Fibroblast of gingiva (primary cell): ENCODE measurements around the gene RELT.

Source experiments
- DNase-seq: peaks from one replicate; pipeline ENCODE4 v3.0.0-alpha.2; 2011; ENCODE audit warnings: low read depth

The RELT gene

DNA sequence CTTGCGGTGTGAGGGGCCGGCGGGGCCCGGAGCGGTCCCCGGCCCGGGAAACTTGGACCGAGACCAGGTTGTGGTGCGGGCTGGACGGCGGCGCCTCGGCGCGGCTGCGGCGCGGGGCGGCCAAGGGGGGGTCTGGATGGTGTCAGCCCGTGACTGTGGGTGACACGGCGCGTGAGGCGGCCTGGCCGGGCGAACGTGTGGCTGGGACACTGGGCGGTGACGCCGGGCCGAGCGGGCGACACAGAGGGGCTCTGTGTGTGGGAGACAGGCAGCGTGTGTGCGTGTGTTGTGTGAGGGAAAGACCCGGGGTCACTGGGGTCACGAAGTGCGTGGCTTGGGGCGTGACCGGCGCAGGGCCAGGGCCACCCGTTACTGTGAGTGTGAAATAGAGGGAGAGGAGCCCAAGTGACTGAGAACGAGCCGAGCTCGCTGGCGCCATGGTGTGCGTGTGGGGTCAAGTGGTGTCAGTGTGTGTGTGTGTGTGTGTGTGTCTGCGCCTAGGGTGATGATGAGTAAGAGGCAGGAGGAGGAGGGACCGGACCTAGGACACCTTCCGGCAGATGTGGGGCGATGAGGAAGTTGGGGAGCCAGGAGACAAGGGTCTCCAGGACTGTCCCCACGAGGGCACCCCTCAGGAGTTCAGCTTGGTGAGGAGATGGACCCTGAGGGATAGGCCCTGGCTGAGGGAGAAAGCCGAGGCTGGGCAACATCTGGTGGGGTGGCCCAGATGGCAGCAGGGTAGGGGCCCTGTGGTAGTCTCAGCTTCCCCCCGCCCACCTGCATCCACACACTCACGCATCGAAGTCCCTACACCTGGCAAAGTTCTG lies 817 bp downstream of the RELT start:
- peak; percentile 80 for DNase-seq

DNA sequence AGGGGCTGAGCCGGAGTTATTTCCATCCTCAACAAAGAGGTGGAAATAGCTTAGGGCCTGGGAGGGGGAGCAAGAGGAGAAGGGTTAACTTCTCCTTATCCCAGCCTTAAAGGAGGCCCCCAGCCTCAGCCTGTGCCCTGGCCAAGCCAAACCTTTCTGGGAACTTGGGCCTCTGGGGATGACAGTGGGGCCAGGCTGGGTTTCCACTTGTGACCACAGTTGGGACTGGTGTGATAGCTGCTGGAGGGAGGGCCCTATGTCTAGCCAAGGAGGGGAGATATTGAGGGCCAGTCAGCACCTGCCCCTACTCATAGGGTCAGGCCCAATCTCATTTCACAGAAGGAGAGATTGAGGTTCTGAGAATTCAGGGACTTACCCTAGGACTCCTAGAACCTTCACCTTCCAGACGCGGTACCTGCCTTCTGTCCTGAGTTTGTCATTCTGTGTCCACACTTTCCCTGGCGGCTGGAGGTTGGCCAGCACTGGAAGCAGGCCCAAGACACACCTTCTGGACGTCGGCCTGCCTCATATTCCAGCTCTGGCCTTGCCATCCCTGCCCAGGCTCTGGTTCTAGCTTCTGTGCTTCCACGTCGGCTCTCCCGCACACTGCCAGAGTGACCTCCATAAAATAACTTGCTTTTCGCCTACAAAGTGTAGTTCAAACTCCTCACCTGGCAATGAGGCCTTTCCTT lies 3.1 kb downstream of the RELT start:
- DNase-seq = no peak

DNA sequence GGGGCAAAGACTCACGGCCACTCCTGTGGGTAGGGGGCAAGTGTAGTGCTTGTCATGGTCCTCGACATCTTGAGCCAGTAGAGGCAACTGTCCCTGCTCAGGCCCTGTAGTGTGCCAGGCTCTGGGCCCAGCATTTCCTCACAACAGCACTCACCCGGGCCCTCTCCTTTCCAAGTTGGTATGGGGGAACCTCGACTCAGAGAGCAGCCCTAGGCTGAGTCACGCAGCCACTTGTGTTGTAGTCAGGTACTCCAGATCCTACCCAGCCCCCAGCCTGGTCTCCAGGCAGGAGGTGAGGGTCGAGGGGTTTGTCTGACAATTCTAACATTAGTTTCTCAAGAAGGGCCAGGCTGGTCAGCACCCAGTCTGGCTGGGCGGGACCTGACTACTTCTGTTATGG lies 4.1 kb downstream of the RELT start:
- no peak for DNase-seq

DNA sequence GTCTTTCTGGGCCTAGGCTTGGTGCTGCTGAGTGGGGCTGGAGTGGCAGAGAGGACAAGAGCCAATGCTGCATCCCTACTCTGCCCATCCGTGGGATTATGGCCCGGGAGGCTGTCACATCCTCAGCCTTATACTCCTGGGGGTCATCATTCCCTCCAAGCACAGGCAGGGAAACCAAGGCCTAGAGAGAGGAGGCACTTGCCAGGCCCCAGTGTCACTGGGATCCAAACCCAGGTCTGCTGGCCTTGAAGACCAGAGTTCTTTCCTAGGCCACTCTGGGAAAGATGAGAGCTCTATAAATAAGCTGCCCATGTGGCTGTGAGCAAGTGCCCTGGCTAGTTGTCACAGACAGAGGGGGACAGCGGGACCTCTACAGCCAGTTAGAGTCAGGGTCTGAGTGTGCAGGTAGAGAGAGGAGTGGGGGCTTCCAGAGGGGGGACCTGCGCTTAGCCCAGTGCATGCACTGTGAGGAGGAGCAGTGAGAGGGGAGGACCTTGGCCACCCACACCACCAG lies 4.8 kb downstream of the RELT start:
- no peak for DNase-seq

DNA sequence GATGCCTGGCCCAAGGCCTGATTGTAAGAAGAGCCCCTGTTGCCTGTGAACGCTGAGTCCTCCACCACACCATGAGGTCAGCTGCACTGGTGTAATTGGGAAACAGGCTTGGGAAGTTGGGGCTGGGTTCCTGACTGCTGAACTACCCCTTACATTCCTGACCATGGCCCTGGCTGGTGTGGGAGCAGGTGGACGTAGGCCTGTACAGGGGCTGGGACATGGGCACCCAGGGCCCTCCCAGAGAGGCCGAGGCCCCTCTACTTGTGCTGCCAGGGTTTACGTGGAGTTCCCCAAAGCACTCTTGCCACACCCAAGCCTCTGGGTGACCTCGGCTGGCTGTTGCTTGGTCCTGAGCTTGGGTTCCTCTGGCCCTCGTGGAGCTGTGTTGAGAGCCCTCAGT lies 5.4 kb downstream of the RELT start:
- no peak for DNase-seq

DNA sequence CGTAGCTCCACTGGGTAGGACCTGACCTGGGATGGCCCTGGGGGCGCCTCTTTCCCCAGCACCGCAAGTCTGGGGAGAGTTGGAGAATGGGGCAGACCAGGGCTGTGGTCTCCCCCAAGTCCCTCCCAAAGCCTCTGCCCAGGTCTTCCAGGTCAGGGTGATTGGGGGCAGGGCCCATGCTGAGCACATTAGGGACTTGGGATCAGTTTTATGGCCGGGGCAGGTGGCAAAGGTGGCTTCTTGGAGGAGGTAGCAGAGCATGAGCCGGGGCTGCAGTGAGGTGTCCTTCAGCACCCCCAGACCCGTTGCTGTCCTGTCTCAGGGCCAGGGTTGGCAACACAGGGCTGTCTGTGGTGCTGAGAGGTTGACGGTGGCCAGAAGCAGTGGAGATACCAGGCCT lies 6.0 kb downstream of the RELT start:
- no peak for DNase-seq

DNA sequence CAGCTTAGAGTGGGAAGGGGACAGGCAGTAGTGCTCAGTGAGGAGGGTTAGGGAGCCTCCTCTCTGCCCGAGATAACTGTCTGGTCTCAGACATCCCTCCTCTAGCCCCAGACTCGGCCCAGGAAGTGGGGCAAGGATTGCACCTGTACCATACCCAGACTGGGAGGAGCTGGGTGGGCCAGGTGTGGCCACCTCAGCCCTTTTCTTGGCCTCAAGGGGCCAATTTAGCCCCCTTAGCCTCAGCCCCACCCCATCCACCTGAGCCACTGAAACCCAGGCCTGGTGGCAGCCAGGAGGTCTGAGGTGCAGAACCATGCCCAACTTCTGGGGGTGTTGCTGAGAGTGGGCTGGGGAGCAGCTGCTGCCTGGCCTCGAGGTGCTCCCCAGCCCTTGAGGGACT lies 6.5 kb downstream of the RELT start:
- no peak for DNase-seq

DNA sequence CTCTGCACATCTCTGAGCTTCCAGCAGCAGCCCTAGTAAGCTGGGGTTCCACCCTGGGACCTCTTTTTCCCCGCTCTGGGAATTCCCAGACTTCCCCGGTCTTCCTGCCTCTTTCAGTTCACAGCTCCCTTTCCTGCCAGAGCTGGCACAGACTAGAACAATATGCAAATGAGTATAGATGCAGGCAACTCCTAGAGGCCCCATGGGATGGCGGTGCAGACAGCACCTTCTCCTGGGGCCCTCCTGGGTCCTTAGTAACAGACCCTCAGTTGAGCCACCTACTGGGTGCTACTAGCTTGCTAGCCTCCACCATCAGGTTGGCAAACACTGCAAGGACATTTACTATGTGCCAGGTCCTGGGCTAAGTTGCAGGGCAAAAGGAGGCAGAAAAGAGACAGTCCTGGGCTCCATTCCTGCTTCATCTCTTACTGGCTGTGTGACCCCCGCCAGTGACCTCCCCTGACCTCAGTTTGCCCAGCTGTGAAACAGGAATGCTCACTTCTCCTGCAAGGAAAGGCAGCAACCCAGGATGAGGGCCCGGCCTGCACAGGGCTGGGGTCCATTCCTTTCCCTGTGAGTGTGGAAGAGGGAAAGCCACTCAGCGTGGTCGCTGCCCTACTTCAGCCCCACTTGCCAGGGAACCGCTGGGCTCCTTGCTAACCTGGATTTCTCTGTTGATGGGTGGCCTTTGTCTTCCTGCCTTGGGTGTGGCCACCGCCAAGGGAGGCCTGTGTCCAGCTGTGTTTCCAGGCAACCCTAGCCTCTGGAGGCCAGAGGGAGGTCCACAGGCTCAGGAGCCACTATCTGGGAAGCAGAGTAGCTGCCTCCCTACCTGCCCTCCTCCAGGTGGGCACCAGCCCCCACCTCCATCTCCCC lies 7.3 kb downstream of the RELT start:
- DNase-seq = no peak

DNA sequence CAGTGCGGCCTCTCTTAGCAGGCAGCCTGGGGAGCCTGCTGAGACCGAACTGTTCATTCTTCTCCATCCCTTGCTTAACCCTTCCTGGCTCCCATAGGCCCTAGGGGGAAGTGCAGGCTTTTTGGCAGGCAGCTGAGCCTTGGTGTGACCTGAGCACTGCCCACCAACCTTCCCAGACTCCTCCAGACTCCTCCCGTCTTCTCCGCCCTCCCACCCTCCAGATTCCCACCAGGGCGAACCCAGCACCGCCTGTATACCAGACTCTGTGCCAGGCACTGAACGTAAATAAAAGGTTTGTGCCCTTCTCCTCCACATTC lies 7.9 kb downstream of the RELT start:
- no peak for DNase-seq

DNA sequence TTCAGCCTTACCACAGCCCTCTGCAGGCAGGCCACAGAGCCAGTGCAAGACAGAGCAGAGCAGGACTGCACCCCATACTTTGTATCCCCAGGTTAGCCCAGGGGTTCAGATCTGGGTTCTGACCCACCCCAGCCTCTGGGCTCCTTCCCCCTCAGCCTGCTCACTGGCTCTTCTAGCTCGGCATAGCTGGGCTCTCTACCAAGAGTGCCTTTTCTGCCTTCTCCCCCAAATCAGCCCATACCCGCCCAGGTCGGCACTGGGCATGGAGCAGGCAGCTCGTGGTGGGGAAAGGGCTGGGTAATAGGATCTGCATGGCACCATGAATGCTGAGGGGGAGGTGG lies 8.3 kb downstream of the RELT start:
- DNase-seq = no peak

DNA sequence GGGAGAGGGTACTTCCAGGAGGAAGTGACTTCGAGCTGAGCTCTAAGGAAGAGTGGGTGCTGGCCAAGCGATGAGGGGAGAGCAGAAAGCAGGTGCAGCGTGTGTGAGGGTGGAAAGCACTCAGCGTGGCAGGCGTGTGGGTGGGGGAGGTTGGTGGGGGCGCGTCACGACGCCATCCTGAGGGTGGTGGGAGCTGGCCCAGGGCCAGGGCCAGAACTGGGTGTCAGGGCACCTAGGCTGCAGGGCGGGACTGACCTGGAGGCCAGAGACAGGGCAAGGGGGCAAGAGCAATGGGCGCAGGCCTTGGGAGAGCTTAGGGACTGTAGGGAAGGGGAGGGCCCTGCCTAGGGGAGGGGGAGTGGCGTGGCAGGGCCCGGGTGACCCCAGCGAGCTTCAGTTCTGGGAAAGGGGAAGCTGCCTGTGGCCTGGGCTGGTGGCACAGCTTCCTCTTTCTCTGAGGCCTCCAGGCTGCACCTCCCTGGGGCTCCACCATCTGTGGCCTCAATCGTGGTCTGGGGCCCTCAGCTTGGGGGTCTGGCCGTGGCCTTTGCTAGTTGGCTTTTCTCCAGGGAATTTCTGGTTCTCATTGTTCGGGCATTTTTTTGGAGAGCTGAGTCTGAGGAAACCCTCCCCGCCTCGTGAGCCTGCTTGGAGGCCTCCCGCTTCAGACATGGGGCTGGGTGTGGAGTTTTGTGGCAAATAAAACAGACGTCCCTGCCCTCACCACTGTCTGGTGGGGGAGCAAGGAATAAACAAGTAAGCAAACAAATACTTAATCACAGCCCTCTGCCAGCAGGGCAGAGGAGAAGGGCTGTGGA lies 8.9 kb downstream of the RELT start:
- DNase-seq = no peak

DNA sequence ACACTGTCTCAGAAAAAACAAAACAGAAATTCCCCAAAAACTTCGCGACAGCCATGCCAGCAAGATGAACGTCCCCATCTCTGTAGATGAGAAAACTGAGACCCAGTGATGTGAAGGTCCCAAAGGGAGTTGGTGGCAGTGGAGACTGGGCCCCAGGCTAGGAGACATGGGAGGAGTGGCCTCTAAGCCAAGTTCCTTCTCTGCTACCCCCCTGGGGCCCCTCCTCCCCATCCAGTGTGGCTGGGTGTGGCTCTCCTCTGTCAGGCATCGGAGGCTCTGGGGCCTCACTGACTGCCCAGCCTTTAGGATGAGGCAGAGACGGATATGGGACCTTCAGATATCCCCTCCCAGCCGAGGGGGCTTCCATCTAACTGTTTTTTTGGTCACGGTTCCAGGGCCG lies 9.8 kb downstream of the RELT start:
- no peak for DNase-seq

DNA sequence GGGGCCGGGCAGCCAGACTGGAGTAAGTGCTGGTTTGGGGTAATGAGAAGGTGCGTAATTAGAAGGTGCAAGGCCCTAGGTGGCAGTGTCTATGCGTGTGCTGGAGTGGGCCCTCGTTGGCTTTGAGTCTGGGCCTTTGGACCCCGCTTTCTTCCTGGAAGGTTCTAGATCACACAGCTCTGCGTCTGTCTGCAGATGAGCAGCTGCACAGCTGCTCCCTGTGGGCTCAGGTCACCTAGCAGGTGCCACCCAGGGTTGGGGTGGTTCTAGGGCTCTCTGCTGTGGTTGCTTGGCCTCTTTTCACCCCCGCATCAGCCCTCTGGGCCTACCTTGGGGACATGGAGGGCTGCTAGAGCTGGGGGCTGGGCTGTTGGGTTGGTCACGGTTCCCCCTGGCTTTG lies 10.3 kb downstream of the RELT start:
- DNase-seq = no peak

DNA sequence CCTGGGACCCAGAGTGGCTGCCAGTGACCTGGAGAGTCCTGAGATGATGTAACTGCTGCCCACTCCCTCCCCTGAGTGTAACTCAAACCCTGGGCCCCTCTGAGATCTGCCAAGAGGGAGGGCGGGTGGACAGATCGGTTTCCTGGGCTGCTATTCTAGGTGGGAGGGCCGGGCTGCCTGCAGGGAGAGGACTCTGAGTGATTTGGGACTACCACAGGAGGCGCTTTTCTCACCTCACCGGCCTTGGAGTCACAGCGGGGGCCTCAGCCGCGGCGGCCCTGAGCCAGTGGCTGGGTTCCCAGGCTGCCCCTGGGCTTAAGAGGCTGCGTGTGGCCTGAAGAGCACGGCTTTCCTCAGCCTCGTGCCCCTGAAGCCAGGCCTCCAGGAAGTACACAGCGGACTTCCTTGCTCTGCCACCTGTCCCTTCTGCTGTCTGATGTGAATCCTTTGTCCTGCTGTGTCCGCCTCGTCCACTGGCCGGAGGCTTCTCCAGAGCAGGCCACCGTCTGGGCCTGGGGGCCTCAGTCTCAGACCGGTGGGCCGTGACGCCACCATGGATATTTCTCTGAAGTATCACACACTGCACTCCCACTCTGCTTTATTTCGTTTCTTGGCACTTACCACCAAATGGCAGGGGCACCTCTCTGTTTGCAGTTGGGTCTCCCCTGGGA lies 11.5 kb downstream of the RELT start:
- DNase-seq = no peak

DNA sequence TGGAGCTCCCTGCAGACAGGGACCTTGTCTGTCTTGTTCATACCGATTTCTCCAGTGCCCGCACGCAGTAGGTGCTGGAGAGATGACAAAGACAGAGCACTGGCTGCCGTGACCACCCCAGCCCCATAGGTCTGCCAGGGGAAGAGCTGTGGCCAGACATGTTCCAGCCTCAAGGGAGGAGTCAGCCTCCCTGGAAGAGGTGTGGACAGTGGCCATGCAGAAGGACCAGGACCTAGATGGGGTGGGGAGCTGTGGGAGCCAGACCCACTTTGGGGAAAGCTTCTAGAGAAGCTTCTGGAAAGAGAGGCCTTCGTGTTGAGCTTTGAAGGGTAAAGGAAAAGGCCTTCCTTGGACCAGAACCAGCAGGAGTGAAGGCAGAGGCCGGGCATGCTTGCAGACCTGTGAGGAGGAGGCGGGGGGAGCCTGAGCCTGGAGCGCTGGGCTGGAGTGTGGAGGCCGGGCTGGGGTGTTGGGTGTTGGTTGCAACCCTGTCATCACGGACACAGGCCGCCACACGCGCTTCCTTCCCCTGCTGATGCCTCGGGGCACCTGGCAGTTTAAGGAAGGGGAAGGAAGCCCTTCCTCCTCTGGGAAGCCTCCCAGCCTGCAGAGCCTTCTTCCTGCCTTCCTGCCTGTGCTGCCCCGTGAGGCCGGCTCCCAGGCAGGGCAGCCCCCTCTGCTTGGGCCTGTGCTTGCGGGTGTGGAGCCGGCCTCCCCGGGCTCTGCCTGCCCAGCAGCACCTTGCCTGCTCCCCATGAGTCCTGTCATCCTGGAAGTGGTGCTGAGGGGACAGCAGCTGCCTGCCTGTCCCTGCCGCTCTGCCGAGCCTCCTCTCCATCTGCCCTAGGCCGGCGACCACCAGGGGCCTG lies 12.3 kb downstream of the RELT start:
- DNase-seq = no peak

DNA sequence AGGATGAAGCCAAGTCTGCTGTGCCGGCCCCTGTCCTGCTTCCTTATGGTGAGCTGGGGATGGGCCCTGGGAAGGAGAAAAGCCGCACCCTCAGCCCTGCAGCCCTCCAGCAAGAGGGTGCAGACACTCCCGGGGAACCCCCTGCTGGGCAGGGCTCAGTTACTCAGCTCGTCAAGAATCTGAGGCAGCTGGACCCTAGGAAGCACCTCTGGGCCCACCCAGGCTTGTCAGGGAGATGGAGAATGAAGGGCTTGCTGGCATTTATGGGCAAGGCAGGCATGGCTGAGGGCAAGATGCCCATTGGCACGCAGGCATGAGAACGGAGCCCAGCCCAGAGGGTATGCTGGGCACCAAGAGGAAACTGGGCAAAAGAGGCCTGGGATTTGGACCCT lies 12.9 kb downstream of the RELT start:
- DNase-seq = no peak

DNA sequence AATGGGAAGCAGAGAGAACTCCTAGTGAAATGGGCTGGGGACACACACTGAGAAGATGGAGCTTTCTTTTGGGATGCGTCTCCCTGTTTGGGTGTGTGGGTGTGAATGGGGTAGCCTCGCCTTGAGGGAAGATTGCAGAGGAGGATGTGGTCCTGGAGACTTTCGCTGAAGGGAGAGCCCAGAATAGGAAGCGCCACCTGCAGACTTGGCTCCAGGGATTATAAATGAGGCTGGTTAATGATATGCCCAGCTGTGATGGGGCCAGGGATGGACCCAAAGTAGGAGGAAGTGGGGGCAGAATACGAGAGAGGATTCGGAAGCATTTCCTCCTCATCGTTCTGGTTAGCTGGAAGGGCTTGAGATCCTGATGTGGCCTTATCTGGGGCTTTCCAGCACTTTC lies 13.7 kb downstream of the RELT start:
- no peak for DNase-seq

DNA sequence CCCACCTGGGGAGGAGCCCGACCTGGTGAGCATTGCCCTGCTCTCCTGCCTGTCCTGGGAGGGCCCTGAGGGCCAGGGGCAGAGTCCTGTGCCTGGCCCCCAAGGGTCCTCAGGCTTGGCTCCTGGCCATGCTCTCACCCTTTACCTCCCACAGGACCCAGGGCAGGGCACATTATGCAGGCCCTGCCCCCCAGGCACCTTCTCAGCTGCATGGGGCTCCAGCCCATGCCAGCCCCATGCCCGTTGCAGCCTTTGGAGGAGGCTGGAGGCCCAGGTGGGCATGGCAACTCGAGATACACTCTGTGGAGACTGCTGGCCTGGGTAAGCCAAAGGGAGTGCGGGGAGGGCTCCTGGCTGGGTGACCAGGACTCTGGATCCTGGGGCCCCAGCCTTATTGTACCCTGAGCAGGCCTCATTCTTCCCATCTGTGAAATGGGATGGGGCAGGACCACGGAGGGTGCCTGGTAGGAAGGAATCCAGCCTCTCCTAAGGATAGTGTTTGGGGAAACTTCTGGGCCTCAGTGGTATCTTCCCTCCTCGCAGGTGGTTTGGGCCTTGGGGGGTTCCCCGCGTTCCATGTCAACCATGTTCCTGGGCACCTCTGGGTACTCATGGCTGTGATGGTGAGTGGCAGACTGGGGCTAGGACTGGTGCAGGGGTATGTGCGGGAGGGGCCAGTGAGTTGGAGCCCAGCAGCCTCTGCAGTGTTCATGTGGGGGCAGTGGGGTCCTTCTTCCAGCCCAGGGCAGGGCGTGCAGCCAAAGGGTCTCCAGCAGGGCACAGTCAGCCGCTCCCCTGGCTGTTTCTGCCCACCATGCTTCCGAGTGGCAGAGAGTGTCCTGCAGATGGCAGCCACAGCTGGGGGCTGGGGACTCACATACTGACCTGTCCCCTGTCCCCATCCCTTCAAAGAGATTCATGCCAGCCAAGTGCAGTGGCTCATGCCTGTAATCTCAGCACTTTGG lies 14.7 kb downstream of the RELT start:
- no peak for DNase-seq

DNA sequence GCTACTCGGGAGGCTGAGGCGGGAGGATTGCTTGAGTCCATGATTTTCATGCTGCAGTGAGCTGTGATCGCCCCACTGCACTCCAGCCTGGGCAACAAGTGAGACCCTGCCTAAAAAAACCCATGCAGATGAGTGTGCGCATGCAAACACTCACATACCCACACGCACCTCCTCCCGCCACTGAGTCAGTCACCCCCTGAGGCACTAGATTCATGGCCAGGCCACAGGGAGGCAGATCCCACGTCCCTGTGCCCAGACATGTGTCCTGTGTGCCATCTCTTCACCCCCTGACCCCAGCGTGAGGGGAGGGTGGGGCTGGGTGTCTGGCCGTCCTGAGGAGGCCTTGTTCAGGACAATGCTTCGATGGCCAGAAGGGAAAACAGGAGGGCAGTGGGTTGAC lies 15.5 kb downstream of the RELT start:
- DNase-seq = no peak
